ENCODE measurements around the gene SIVA1.
A peak's percentile ranks its signal among the peaks of the same experiment; 100 is the strongest.

SIVA1 gene

GRCh38 chr14:104792101-104792884 is 39.3 kb downstream of the SIVA1 start:
- peak overlapping the region; percentile 89 for H3K27ac ChIP-seq
- no peak for TF ChIP-seq CTCF (conservative IDR thresholded peaks at IDR 0.05)

- H3K27ac ChIP-seq: peak overlapping the region; percentile 89
- TF ChIP-seq CTCF (conservative IDR thresholded peaks at IDR 0.05): no peak
Measured at GRCh38 chr14:104792945-104793702, 40.2 kb downstream of the SIVA1 start.

GRCh38 chr14:104793703-104793959 is 40.7 kb downstream of the SIVA1 start:
- TF ChIP-seq CTCF (conservative IDR thresholded peaks at IDR 0.05): no peak
- H3K27ac ChIP-seq: peak overlapping the region; percentile 89

GRCh38 chr14:104794099-104794498 is 41.2 kb downstream of the SIVA1 start:
- no peak for TF ChIP-seq CTCF (conservative IDR thresholded peaks at IDR 0.05)
- peak overlapping the region; percentile 89 for H3K27ac ChIP-seq

- TF ChIP-seq CTCF (conservative IDR thresholded peaks at IDR 0.05): no peak
- peak overlapping the region; percentile 89 for H3K27ac ChIP-seq
Measured at GRCh38 chr14:104794631-104794992, 41.7 kb downstream of the SIVA1 start.

GRCh38 chr14:104794993-104795780 is 42.2 kb downstream of the SIVA1 start, which contains the start of gene AKT1:
AKT1 (minus strand) TSS chr14:104795748; CDS start chr14:104792643, 3,105 bp downstream.
- peak within 1 kb of the TSS; percentile 89 for H3K27ac ChIP-seq
- no peak for TF ChIP-seq CTCF (conservative IDR thresholded peaks at IDR 0.05)
